Middle frontal gyrus (tissue), 1 donor: Measurements from ENCODE around the gene ENAM.

ENCODE experiments used
- DNase-seq: peaks from one replicate; pipeline ENCODE4 v3.0.0-alpha.2; 2015; ENCODE audit warnings: low spot score; ENCODE audit errors: extremely low spot score

The ENAM gene

GRCh38 chr4:70628444-70628843 is at the start of gene ENAM:
Gene ENAM (plus strand): TSS chr4:70628744. CDS start chr4:70629501, 757 bp downstream.
- no peak for DNase-seq

GRCh38 chr4:70581980-70582379 is 46.6 kb upstream of the ENAM start:
- DNase-seq: no peak

DNA sequence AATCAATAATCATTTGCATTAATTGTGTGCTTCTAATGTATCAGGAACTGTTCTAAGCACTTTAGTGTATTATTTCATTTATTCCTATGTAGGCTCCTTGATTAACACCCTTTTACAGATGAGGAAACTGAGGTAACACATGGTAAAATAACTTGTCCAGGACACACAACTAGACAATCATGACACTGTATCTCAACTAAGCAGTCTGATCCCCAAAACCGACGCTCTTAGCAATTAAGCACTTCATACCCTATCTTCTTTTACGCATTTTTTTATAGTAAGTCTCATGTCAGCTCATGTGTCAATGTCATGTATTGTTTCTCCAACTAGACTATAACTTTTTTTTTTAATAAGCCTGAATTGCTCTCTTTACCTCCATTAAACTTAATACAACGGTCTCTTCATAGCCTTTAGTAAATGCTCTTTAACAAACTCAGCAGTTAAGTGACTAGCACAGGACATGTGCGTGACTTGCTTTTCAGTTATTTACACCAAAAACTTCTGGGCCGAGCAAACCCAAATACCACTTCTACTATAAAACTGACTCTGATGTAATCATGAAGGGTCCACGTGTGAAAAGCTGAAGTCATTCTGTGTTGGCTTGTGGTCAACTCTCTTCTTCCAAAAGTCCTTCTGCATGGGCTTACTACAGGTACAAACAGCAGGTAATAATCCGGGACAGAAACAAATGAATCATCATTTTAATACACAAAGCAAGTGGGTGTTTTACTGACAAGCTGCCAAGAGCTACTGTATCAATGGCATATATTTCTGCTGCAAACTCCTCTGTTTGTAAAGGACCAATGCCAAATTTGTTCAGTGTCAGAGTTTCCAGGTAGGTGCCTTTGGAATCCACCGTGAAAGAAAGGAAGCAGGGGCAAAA is 44.4 kb upstream of the ENAM start:
- no peak for DNase-seq

GRCh38 chr4:70586841-70587240 is 41.7 kb upstream of the ENAM start:
- no peak for DNase-seq

DNA sequence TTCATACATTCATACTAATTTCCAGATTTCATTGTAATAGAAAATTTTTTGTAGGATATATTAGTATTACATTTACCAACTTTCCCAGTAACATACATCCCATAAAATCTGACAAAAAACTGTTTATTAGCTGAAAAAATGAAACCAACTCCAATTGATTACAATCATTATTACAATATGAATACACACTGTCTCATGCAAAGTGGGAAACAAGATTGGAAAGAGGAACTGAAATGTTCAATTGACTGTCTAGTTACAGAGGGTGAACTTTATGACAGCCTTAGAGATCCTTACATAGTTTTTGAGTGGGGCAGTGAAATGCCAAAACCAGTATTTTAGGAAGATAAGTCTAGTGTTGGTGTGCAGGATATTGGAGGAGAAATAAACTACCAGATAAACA is 38.8 kb upstream of the ENAM start:
- DNase-seq: no peak

DNA sequence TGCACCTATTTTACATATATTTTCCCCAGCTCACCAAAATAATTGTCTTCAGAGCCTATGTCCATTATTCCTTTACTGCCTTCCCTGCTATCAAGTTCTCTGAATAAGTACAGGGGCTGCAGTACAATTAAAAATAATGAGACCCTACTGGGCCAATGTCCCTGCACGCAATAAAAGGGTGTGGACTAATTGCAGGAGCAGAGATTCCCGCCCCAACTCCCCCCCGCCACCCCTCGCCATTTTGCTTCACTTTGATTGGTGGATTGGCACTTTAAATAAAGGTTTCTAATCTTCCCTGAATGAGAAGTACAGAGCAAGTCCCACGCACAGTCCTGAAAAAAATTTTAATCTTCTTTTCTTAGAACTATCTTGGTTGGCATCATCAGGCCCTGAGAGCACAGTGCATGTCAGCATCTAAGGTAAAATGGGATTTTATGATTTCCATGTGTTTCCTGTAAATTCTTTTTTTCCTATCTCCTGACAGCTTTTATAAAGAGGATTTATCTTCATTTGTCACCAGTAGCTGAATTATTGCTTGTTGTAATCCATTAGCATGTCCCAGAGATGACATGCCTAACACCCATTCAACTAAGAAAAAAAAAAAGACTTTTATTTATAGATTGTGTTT is 36.5 kb upstream of the ENAM start, which contains the start of gene AMBN:
Gene AMBN, plus strand, starts transcription at position 302 of the 628 bp plus-strand sequence. Its CDS starts 103 bp downstream, at position 405.
- no peak for DNase-seq

- DNase-seq: no peak
Observed at GRCh38 chr4:70594196-70594595, 34.3 kb upstream of the ENAM start.

- DNase-seq: no peak
Observed at GRCh38 chr4:70600305-70600704, 28.2 kb upstream of the ENAM start.

- no peak for DNase-seq
Observed at GRCh38 chr4:70600977-70601376, 27.6 kb upstream of the ENAM start.

DNA sequence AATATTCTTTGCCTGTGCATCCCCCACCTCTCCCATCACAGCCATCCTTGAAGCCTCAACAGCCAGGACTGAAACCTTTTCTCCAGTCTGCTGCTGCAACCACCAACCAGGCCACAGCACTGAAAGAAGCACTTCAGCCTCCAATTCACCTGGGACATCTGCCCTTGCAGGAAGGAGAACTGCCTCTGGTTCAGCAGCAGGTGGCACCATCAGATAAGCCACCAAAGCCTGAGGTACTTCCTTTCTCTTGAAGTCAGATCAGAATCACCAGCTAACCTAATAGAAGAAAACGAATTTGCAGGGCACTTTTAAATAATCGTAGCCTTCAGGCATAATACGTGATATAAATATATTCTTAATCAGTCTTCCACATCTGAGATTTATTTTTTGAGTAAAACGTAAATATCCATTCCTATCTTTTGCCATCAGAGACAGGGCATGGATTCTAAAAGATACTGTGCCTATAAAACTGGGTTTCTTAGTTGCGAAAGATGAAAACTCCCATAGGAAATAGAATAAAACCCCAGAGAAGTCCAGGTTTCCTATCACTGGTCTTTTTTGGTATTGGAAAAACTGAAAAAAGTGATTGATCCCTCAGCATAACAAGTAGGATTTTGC is 27.0 kb upstream of the ENAM start:
- no peak for DNase-seq

DNA sequence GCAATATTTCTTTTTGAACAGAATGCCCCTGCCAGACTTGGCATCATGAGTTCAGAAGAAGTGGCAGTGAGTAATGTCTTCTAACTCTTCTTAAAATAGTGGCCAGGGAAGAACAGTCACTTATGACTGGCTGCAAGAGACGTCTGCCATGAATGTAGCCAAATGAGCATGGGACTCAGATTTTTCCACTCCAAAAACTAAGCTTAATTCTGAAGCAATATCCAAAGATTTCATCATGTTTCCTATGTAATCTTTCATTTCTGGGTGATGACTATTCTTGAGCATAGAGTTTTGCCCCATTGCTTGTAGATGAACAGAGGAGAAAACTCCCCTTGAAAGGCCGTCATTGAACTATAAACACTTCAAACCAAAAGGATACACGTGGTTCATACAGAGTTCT is 24.7 kb upstream of the ENAM start:
- DNase-seq: no peak

- no peak for DNase-seq
Observed at GRCh38 chr4:70606459-70606858, 22.1 kb upstream of the ENAM start.

DNA sequence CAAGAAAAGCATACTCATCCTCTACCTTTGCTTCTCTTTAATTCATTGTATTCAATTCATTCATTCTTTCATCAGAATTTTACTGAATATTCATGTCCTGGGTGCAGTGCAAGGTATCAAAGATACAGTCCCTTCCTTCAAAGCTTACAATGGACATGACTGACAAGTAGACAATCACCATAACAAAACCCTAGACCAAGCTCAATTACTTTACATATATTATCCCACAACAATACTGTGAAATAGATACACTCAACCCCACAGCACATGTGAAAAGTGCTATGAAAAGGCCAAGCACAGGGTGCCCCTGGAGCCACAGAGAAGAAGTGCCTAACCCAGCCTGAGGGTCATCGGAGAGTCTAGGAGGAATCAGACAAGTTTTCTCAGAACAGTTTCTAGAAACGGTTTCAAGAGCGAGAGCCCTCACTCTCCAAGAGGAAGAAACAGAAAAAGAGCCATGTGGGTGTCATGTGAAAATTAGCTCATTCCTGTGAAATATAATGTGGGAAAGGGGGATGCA is 21.1 kb upstream of the ENAM start:
- no peak for DNase-seq

GRCh38 chr4:70608324-70608723 is 20.2 kb upstream of the ENAM start:
- no peak for DNase-seq

- no peak for DNase-seq
Observed at GRCh38 chr4:70613306-70614183, 15.0 kb upstream of the ENAM start.

- no peak for DNase-seq
Observed at GRCh38 chr4:70614184-70614555, 14.4 kb upstream of the ENAM start.

GRCh38 chr4:70619288-70619687 is 9.3 kb upstream of the ENAM start:
- DNase-seq: no peak

DNA sequence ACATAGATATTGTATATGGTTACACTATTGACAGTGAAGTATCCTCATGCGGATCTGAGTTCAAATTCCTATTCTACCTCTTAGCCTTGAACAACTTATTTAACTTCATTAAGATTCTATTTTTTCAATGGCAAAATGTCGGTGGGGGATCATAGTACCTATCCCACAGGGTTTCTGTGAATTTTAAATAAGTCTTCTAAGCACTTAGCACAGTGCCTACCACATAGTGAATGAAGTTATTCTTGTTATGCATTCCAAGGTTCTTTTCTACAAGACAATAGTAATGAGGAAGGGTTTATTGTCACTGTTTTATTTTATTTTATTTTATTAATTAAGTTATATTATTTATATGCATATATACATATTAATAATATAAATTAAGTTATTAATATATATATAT is 8.8 kb upstream of the ENAM start:
- DNase-seq: no peak

DNA sequence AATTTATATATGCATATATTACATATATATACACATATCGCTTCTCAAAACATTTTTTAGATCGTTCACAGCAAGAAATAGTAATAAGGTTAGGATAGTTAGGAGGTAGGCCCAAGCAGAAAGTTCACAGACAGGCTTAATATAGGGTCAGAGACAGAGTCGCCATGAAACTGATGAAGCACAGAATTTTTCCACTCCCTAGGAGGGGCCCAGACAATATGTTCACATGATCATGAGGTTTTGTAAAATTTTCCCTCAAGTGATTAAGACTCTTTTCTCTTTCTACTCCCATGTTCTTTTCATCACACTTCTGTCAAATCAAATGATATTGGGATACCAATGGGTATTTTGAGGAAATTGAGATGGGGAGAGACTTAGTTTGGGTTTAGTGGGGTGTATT is 5.2 kb upstream of the ENAM start:
- DNase-seq: no peak

GRCh38 chr4:70624226-70624793 is 4.2 kb upstream of the ENAM start:
- DNase-seq: no peak

DNA sequence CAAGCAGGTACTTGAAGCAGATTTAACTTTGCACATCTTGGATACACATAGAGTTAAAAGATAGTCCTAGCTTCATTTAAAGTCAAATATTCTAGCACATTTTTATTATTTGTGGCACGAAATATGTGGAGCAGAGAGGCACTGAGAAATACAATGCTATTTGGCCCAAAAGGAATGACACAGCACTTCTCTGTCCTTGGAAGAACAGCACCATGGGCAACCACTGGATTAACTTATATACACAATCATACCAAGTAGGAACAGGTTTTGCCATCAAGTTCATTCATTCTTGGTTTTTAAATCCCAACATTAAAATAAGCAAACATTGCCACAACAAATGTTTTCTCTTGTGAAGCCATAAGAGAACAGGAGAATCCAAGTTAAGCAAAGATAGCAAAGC is 924 bp upstream of the ENAM start:
- DNase-seq: no peak
